ENCODE data around the gene YWHAB. TPM values are rescaled to one million over a fixed set of nuclear protein-coding genes. Genes with fewer than 3 reads are reported as not detected.
"Not testable (repeated sequence)": the region's sequence is repeated elsewhere in the genome, so short reads cannot be mapped to it uniquely, and the experiment has no call there.

YWHAB gene
- polyA plus RNA-seq, 3 donors = 192 to 213 (median 197) TPM

GRCh38 chr20:44858606-44859360 is 26.7 kb upstream of the YWHAB start:
- DNase-seq = peak; percentile 31

GRCh38 chr20:44861531-44862006 is 23.9 kb upstream of the YWHAB start:
- DNase-seq = no peak

DNA sequence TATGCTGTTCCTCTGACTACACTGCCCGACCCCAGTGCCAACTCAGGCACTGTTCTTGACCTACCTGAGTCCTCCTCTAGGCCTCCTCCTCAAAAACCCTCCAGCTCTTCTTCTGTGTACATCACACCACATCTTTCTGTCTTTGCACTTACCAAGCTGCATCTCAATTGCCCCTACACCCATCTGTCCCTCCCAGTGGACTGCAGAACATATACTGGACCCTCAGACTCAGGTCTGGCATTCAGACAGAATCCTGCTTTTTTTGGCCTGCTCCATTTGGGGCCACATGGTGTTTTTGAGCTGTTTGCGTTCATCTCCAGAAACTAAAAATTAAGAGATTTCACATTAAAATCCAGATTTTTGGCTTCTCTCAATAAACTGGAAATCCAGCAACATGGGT is 23.2 kb upstream of the YWHAB start:
- no peak for DNase-seq

DNA sequence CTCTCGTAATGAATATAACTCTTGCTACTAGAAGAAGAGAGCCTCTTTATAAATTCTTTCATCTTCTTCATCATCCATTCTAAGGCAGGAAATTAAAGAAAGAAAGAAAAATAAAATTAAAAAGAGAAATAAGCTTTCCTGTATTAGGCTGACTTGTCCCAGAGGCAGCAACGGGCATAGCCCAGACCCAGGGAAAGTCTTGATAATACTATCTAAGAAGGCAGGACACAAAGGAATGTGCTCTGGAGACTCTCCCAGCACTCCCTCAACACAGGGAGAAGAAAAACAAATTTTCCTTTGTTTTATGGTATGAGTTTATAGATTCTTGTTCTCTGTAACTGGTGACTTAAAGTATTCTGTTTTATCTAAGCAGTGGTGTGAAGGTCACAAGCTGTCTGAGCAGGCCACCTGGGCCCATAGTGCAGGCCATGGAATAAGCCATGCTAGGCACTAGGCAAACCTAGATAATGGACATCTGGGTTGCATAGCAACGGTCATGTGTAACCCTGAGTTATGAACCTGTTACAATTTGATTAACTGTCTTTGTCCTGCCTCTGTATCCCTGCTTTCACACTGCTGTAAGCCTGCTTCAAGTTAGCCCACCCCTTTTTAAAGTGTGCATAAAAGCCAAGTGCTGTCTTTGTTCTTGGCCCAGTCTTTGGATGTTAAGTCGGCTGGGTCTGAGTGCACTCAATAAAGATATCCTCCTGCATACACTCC is 22.0 kb upstream of the YWHAB start:
- DNase-seq = not testable (repeated sequence)

DNA sequence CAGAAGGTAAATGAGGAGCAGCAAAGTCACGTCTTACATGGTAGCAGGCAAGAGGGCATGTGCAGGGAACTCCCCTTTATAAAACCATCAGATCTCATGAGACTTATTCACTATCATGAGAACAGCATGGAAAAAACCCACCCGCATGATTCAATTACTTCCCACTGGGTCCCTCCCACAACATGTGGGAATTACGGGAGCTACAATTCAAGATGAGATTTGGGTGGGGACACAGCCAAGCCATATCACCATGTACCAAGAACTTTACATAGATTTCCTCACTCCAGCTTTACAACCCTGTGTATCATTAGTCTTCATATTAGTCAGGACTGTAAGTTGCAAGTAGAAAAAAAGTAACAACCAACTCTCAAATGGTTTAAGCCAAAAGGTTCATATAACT is 21.0 kb upstream of the YWHAB start:
- DNase-seq = not testable (repeated sequence)

- no peak for DNase-seq
These were observed 18.7 kb upstream of the YWHAB start for GRCh38 chr20:44866703-44867335.

DNA sequence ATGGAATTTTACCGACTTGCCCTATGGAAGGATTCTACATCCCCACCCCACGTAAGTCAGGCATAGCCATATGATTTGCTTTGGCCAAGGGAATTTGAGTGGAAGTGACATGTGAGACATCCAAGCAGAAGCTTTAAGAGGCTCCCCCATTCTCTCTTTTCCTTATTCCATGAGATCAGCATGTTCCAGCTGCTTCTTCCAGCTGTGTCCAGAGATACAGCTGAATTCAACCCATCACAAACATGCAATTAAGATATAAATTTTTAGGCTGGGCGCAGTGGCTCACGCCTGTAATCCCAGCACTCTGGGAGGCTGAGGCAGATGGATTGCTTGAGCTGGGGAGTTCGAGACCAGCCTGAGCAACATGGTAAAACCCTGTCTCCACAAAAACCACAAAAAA is 16.0 kb upstream of the YWHAB start:
- no peak for DNase-seq

DNA sequence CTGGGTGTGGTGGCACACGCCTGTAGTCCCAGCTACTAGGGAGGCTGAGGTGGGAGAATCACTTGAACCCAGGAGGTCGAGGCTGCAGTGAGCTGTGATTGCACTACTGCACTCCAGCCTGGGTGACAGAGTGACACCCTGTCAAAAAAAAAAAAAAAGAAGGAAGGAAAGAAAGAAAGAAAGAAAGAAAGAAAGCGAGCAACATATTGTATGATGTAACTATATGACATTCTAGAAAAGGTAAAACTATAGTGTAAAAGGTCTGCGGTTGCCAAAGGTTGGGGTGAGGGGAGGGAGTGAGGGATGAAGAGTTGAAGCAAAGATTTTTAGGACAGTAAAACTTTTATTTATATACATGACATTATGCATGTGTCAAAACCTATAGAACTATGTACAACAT is 3.1 kb upstream of the YWHAB start:
- not testable (repeated sequence) for DNase-seq

- no peak for DNase-seq
These were observed 2.1 kb upstream of the YWHAB start for GRCh38 chr20:44883214-44883902.

GRCh38 chr20:44884907-44885391 is 556 bp upstream of the YWHAB start:
- DNase-seq = no peak

GRCh38 chr20:44886266-44886651 is 754 bp downstream of the YWHAB start:
- no peak for DNase-seq

GRCh38 chr20:44886828-44887227 is 1.3 kb downstream of the YWHAB start:
- DNase-seq = no peak

DNA sequence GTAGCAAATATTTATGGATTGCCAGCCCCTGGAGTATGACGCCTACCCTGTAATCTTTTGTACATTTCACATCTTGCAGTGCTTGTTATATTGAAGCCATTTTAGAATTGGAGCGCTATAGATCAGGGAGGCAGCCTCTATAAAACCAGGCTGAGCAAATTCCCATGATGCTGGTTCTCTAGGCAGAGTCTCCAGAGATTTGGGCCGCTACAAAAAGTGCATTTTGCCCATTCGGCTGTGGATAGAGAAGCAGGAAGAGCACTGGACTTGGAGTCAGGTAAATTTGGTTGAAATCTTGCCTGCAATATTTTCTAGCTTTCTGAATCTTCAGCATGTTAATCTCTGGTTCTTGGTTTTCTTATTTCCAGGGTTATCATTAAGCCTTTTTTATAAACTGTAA is 2.0 kb downstream of the YWHAB start:
- DNase-seq = no peak

DNA sequence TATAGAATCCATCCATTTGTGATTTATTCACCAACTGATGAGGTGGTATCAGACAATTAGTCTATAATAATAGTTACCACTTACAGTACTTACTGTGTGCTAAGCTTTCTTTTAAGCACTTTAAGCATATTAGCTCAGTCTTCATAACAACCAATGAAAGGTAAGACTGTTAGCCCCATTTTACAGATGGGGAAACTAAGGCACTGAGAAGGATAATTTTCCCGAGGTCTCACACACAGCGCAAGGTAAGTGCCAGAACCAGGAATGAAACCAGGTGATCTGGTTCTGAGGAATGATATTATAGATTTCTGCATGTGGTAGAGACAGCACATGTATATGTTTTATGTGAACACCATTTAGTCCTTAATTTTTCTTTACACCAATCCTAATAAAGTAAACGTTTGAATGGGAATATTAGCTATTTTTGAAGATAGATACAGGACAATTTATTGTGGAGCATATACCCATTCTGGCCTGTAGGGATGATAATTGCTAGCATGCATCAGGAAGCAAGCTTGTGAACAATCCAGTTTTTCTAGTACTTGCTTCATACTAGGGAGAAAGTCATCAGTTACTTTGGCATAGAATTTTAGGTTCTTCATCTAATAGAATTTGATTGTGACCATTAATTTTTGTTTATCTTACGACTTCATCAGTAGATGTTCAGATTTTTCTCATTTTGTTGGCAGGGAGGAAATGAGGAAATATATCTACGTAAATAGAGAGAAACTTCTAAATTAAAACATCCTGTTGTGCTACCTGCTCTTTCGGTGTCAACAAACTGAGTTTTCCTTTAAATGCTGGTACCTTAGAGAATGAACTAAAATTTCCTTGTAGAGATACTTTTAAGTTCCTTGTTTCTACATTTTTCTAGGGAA is 3.0 kb downstream of the YWHAB start:
- no peak for DNase-seq

DNA sequence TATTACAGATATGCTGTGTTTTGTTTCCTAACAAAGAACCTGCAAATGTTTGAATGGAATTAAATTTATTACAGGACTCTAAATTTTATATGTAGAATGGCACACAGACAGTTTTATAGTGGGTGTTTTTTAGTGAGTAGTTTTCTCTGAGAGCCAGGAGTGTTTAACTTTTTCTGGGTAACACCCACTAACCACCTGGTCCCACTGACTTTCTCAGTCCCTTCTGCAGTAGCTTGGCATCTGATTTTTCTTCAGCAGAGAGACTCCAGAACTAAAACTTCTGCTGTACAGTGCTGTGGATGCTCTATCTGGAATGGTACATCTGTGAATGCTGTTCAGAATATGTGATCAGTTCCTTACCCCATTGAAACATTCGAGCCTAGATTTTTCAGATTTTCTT is 6.3 kb downstream of the YWHAB start:
- no peak for DNase-seq

- no peak for DNase-seq
These were observed 9.5 kb downstream of the YWHAB start for GRCh38 chr20:44894959-44895358.

- DNase-seq = no peak
These were observed 11.1 kb downstream of the YWHAB start for GRCh38 chr20:44896583-44896982.

DNA sequence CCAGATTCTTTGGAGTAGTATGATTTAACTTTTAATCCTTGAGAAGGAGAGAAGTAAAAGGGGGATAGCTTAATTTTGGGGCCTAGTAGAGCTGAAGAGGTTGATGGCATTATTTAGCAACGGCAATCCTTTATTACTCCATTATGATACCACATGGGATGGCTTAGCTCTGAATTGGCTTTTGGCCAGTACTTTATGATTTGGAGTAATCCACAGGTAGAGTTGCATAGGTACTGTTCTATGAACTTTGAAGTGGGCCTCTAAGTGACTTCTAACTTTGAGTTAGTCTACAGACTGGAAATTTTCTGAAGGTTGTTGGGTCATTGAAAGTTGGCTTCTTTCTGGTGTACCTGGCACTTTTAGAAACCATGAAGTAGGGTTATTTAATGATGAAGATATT is 11.6 kb downstream of the YWHAB start:
- no peak for DNase-seq

DNA sequence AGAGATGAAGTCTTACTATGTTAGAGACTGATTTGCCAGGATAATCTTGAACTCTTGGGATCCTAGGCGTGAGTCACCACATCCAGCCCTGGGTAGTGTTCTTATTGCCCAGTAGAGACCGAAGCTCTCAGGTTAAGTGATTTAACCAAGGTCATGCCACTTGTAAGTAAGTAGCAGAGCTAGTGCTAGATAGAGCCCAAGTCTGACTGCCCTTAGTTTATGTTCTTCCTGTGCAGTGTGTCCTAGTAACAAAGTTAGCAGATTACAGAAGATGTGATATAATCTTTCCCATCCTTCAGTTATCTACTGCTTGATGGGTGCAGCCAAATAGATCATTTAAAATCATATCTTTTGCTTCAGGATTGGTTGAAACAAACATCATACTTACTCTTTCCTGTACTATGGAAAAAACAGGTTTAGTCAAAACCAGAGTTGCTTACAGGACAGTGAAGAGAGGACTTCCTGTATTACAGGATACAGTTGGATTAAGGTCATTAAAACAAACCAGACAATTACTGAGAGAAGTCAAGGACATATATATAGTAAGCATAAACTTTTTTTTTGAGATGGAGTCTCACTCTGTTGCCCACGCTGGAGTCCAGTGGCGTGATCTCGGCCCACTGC is 14.8 kb downstream of the YWHAB start:
- DNase-seq = no peak

- no peak for DNase-seq
These were observed 16.5 kb downstream of the YWHAB start for GRCh38 chr20:44901974-44902373.

DNA sequence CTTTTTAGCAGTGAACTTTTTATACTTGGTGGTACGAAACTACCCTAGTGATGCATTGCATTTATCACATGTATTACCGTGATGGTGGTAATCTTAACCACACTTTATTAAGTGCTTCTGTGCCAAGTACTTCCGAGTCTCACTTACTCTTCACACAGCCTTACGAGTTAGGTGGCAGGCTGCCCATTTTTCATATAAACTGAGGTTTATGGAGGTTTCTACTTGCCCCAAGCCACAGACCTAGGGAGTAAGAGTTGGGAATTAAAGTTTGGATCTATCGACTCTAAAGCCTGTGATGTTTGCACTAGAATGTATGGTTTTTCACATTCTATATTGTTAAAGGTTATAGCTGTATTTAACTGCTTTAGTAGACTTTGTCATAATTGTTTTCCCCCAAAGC is 18.9 kb downstream of the YWHAB start:
- no peak for DNase-seq

Data from renal pelvis (tissue), 4 donors.